Endothelial cell of hepatic sinusoid (primary cell): ENCODE results near the gene ABCC11.

Experiments
- in situ Hi-C: cut with HindIII; loops from 2 replicates; pipeline ENCODE4 v1.10.0; 2017; ENCODE audit warnings: low sequenced_read_pairs

Gene ABCC11

GRCh38 chr16:48165961-48166578 lies 81.3 kb downstream of the ABCC11 start:
- in situ Hi-C loops: loop anchor here (5.0 kb wide), 1 partner anchor 49 kb away; no protein-coding TSS in a partner anchor

DNA sequence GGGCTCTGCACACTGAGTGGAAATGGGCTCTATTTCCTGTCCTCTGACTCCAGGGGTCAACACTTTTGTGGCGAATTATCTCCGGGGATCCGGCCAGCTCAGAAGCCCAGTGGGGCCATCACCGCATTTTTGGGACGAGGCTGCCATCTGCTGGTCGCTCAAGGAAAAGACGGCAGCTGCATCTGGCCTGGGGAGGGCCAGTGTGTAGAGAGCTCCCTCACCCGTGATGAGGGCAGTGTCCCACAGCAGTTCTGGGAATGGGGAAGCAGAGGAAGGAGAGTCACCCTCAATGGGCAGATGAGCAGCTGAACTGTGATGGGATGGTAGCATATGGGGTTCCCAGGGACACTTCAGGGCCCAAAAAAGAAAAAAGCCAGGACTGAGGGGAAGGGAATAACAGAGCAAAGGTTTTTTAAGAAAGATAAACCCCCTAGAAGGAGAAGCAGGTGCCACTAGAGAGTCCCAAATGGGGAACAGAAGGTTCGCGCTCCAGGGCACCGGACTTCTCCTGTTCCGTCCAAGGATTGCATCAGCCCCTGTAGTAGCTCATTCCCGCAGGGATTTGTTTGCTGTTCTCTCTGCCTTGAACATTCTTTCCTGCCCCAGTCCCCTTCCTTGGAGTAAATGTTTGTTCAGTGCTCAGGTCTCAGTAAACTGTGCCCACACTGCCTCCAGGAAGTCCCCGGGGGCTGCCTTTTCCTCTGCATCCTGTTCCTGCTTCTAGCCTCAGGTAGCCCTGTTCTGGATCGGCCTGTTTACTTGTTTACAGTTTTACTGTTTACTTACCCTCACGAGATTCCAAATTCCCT lies 82.2 kb downstream of the ABCC11 start:
- in situ Hi-C loops: loop anchor here (5.0 kb wide), 1 partner anchor 48 kb away; no protein-coding TSS in a partner anchor

DNA sequence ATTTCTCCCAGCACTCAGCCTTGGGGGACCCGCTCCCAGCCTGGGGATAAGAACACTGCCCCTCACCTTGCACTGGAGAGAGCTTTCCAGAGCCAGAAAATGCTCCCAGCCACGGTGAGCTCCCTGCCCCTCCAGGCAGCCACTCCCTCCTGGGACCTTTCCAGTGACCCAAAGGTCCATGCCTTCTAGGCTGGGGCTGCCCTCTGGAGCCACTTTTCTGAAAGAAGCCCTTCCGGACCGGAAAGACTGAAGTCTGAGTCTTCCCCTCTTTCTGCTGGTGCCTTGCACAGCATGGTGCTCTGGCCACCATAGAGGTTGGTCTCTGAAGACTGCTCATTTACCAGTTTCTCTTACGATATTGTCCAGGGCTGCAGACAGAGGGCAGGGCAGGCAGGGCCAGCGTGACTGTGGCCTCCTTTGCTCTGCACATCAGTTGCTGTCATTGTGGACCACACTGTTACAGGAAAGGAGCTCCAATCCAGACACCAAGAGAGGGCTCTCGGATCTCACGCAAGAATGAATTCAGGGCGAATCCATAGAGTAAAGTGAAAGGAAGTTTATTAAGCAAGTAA lies 84.4 kb downstream of the ABCC11 start:
- in situ Hi-C loops: no loop called here

- in situ Hi-C loops: no loop called here
Observed at GRCh38 chr16:48161906-48162305, 85.4 kb downstream of the ABCC11 start.

DNA sequence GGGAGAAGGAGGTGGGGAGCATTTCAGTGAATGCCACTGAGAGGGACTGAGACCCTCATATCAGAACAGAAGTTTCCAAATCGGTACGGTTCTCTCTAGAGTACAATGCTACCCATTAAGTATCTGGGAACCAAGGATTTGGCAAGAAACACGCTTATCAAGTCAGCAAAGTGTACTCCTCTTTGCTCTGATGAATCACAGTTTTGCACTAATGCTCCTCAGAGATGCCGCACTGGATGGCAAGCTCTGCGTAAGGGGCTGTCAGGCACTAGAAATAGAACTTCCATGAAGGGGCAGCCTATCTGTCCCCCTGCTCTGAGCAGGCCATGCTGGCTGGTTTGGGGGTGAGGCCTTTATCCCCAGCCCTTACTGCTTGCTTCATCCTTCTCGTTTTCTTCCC lies 86.8 kb downstream of the ABCC11 start:
- in situ Hi-C loops: no loop called here

DNA sequence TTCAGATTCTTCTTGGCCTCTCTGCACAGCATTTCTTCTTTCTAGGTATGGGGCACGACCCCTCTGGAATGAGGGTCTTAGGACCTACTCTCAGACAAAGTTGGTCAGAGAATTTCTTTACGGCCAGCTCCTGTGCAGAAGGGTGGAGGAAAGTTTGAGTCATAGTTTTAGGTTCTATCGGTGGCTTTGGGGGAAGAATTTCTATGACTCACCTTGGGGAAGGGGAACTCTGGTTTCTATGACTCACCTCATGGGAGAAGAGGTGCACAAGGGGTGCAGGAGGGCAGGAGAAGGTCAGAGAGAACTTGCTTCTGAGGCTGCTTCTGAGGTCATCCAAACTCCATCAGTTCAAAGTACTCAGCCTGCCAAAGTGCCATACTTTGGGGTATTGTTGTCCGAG lies 89.0 kb downstream of the ABCC11 start:
- in situ Hi-C loops: no loop called here

- in situ Hi-C loops: no loop called here
Observed at GRCh38 chr16:48157794-48158193, 89.5 kb downstream of the ABCC11 start.

DNA sequence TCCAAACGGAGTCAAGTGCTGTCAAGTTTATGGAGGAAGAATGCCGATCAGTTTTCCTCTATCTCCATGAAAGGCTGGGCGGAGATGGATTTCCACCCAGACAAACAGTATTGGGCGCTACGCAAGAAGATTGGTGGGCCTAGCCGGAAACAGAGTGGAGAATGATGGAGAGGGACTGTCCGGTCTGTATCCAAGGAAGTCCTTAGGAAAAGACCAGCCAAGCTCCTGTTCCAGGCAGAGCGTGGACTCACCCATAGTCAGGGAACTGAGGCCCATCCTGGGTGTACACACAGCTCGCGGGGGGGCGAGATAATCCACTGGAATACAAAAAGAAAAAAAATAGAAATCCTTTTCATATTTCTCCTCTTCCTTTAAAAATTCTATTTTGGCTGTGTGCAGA lies 90.0 kb downstream of the ABCC11 start:
- in situ Hi-C loops: no loop called here

GRCh38 chr16:48156790-48157209 lies 90.5 kb downstream of the ABCC11 start:
- in situ Hi-C loops: no loop called here

GRCh38 chr16:48155926-48156789 lies 91.2 kb downstream of the ABCC11 start, which contains the start of gene ABCC12:
ABCC12 (minus strand) TSS chr16:48155993; CDS start chr16:48146424, 9,569 bp downstream.
- in situ Hi-C loops: no loop called here

DNA sequence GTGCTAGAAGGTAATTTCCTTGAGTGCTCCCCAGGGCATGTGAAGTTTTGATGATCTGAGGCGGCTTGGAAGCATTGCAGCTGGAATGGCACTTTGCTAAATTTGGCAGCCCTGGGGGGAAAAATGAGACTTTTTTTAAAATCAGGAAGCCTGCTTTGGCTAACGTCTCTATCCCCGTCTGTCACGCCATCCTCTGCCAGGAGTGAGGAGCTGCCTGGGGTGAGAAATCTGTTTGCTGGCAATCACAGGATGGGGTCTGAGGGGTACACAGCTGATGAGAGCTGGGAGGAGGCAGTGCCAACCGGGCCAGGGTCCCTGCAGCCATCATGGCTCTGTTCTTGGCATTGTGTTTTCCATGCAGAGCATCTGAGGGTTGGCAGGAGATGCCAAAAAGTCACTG lies 93.6 kb downstream of the ABCC11 start:
- in situ Hi-C loops: no loop called here

- in situ Hi-C loops: no loop called here
Observed at GRCh38 chr16:48152226-48152625, 95.1 kb downstream of the ABCC11 start.

DNA sequence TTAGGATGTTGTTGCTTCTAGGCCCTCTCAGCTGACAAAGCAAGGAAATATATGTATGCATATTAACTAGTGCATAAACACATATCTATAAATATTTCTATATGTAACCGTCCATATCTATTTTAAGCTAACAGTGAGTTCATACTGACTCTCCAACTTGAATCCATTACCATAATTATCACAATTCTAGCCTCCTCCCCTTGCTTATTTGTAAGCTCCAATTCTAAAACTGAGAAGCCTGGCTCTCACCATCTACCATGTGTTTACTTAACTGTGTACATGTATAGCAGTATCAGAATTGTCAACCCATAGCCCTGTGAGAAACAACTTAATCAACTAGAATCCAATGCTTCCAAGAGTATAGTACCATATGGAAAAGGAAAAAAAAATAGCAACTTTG lies 96.6 kb downstream of the ABCC11 start:
- in situ Hi-C loops: no loop called here

DNA sequence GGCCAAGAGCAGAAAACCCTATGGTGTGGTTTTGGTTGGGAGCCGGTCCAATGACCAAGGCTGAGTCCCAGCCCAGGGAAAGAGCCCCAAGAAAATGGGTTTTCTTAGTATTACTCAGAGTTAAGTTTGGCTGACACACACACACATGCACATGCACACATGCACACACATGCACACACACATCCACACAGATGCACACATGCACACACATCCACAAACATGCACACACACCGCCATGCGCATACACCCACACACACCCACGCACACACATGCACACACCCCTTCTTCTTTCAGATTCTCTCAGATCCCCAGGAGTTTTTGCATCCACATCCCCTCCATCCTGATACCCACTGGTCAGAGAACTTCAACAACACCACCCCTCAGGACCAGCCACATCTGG lies 100.6 kb downstream of the ABCC11 start:
- in situ Hi-C loops: no loop called here

GRCh38 chr16:48146131-48146530 lies 101.2 kb downstream of the ABCC11 start:
- in situ Hi-C loops: no loop called here

GRCh38 chr16:48143812-48144368 lies 103.4 kb downstream of the ABCC11 start:
- in situ Hi-C loops: no loop called here

DNA sequence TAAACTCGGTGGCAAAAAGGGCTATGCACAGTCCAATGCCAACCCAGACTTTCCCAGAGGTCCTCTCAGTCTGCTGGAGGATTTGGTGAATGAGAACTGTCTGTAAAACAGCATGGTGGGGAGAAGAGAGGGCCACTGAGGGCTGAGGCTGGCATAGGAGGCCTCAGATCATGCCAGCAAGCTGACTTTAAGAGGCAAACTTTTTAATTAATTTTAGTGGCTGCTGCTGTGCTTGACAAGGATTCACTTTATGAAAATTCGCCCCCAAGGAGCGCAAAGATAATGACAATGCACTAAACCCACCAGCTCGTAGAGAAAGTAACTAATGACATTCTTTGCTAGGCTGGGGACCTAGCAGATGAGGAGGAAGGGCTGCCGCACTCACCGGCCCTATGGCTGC lies 106.5 kb downstream of the ABCC11 start:
- in situ Hi-C loops: no loop called here

GRCh38 chr16:48139517-48139916 lies 107.8 kb downstream of the ABCC11 start:
- in situ Hi-C loops: no loop called here

DNA sequence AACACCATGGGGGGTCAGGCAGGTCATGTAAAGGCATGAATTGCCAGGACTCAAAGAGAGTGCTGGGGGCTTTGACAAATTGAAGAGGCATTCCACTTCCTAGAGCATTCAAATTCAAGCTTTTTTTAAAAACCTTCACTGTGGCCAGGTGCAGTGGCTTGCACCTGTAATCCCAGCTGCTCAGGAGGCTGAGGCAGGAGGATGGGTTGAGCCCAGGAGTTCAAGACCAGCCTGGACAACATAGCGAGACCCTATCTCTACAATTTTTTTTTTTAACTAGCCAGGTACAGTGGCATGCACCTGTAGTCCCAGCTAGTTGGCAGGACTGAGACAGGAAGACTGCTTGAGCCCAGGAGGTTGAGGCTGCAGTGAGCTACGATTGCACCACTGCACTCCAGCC lies 108.8 kb downstream of the ABCC11 start:
- in situ Hi-C loops: no loop called here

- in situ Hi-C loops: no loop called here
Observed at GRCh38 chr16:48137822-48138221, 109.5 kb downstream of the ABCC11 start.
